22Rv1 (cell line): ENCODE results near the gene BLOC1S5.

ENCODE experiments used
- CTCF ChIP-seq: fragments of 450-650 bp; IDR thresholded peaks from 2 replicates; pipeline ENCODE4 v1.5.1; 2017; ENCODE audit warnings: mild to moderate bottlenecking
- ZFX ChIP-seq: fragments of 450-650 bp; IDR thresholded peaks from 2 replicates; pipeline ENCODE4 v1.6.1; 2017; ENCODE audit warnings: antibody characterized with exemption, borderline replicate concordance

- TF ChIP-seq CTCF = no peak
- TF ChIP-seq ZFX = no peak
These were observed 46.0 kb upstream of the BLOC1S5 start for GRCh38 chr6:8110117-8110721.
